GM10248 (cell line): ENCODE measurements around the gene TMEM130.

Source experiments
- CTCF ChIA-PET: fragments of 300-600 bp; sonication (Branson Sonifier 250); formaldehyde crosslinking; extraction: SDS; loops from one replicate; lab custom pipeline; 2021; ENCODE audit warnings: antibody characterized with exemption; lab: Yijun Ruan, JAX
- POLR2A ChIA-PET: fragments of 350-650 bp; sonication (Branson Sonifier 250); formaldehyde crosslinking; extraction: SDS; loops from one replicate; lab custom pipeline; 2020; ENCODE audit warnings: antibody characterized with exemption; lab: Yijun Ruan, JAX
- DNase-seq: peaks from one replicate; pipeline ENCODE4 v3.0.0; 2012; ENCODE audit errors: extremely low spot score
- TF ChIP-seq, protein P1 (sequence below): IDR thresholded peaks from 2 replicates; pipeline ENCODE4 v1.5.1; 2012; ENCODE audit warnings: mild to moderate bottlenecking, low read depth; ENCODE audit errors: extremely low read depth, missing control alignments, control extremely low read depth

Gene TMEM130

DNA sequence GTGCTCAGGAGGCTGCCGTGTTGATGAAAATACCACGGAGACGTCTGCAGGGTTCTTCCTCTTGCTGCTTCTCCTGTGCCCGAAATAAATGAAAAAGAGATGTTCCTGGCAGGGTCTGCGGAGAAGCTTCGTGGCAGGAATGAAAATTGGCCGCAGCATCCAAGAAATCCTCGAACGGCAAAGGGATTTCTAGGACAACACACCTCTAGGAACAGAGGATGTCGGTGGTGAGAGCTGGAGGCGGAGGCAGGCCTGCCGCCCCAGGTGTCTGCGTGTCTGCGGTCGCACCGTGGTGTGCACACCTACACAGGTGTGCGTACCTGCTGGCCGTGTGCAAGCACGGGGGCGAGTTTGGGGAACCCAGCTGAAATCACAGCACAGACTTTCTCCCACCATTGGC is 43.4 kb downstream of the TMEM130 start:
- DNase-seq: no peak
- ChIA-PET POLR2A (no interaction called here), CTCF (interaction anchor here (1.4 to 2.4 kb wide), 3 partner anchors 10 to 15 kb away, joined by 3 to 9 read pairs (median 4); no protein-coding TSS in a partner anchor)
- TF ChIP-seq, protein P1, sequence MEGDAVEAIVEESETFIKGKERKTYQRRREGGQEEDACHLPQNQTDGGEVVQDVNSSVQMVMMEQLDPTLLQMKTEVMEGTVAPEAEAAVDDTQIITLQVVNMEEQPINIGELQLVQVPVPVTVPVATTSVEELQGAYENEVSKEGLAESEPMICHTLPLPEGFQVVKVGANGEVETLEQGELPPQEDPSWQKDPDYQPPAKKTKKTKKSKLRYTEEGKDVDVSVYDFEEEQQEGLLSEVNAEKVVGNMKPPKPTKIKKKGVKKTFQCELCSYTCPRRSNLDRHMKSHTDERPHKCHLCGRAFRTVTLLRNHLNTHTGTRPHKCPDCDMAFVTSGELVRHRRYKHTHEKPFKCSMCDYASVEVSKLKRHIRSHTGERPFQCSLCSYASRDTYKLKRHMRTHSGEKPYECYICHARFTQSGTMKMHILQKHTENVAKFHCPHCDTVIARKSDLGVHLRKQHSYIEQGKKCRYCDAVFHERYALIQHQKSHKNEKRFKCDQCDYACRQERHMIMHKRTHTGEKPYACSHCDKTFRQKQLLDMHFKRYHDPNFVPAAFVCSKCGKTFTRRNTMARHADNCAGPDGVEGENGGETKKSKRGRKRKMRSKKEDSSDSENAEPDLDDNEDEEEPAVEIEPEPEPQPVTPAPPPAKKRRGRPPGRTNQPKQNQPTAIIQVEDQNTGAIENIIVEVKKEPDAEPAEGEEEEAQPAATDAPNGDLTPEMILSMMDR: no peak

DNA sequence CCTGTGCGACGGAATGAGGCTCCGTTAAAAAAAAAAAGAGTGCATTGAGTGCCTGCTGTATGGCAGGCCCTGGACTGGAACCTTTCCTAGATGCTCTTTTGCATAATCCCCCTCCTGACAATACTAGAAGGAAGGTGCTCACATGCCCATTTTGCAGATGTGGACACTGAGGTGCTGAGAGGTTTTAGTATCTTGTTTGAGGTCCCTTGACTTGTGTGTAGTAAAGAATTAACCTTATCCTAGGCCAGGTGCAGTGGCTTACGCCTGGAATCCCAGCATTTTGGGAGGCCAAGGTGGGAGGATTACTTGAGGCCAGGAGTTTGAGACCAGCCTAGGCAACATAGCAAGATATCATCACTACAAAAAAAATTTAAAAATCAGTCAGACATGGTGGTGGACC is 46.6 kb downstream of the TMEM130 start:
- TF ChIP-seq, protein P1: no peak
- ChIA-PET CTCF (no interaction called here), POLR2A (no interaction called here)
- no peak for DNase-seq

DNA sequence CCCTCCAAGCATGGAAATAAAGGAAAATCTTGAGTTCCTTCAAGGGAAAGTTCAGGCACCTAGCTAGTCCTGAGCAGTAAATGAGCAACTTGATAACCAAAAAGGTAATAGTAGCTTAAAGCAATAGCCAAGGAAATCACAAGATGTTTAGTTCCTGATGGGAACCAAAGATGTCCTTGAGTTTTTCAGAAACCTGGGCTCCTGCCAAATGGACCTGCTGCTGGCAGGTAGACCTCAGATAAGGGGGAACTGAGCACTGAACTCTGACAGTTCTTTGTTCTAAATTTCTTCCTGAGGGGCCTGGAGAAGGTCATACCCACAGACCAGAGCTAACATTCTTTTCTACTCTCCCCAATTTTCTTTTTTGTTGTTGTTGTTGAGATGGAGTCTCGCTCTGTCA is 48.5 kb downstream of the TMEM130 start:
- DNase-seq: no peak
- ChIA-PET POLR2A (no interaction called here), CTCF (interaction anchor here (2.1 kb wide), 1 partner anchor 76 kb away, joined by 7 read pairs; no protein-coding TSS in a partner anchor)
- TF ChIP-seq, protein P1: no peak

DNA sequence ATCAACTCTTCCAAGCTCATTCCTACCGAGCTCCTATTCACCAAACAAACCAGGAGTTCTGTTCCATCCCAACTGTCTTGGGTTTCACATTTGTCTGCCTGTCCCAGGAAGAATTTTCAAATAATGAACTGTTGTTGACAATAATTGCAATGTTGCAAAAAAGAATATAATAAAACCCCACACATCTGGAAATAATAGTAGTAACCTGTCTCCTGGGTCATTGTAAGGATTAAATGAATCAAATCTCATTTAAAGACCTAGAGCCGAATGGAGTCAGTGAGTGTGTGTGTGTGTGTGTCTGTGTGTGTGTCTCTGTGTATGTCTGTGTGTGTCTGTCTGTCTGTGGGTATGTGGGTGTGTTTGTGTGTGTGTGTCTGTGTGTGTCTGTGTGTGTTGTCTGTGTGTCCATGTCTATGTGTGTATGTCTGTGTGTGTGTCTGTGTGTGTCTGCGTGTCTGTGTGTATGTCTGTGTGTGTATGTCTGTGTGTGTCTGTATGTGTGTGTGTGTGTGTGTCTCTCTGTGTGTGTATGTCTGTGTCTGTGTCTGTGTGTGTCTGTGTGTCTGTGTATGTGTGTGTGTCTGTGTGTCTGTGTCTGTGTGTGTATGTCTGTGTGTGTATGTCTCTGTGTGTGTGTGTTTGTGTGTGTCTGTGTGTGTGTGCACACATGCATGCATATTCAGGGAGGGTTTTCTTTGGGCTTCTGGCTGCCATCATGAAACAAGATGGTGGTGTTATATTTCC is 52.7 kb downstream of the TMEM130 start:
- TF ChIP-seq, protein P1: no peak
- ChIA-PET CTCF (no interaction called here), POLR2A (no interaction called here)
- DNase-seq: no peak

DNA sequence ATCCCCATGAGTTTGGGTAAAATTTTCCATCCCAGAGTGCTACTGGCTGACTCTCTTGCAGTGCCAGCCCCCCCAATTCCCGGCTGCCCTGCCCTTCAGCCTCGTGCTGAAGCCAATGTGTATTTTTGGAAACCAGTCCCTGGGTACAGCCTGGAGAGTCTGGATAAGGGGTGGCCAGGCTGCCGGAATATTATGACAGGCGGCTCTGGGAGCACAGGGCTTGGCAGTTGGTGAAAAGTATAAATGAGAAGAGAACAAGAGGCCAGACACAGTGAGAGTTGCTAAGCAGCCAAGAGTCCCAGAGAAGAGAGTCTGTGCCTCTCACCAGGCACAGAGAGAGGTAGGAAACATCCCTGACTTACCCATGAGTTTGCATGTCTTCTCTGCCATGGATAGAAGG is 53.6 kb downstream of the TMEM130 start:
- DNase-seq: no peak
- ChIA-PET POLR2A (no interaction called here), CTCF (no interaction called here)
- TF ChIP-seq, protein P1: no peak

DNA sequence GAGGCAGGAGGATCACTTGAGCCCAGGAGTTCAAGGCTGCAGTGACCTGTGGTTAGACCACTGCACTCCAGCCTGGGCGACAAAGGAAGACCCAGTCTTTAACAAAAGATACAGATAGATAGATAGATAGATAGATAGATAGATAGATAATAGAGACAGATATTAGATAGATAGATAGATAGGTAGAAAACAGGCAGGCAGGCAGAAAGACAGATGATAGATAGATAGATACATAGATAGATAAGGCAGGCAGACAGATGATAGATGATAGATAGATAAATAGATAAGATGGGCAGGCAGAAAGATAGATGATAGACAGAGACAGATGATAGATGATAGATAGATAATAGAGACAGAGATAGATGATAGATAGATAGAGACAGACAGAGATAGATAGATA is 54.5 kb downstream of the TMEM130 start:
- CTCF ChIA-PET: interaction anchor here (1.3 kb wide), 1 partner anchor 70 kb away, joined by 4 read pairs; no protein-coding TSS in a partner anchor
- no peak for DNase-seq
- TF ChIP-seq, protein P1: no peak
- POLR2A ChIA-PET: no interaction called here
